HG03039 (cell line): Measurements from ENCODE around the gene TEKT4.
A peak's percentile ranks its signal among the peaks of the same experiment; 100 is the strongest.
"Not testable (repeated sequence)": the region's sequence is repeated elsewhere in the genome, so short reads cannot be mapped to it uniquely, and the experiment has no call there.

ENCODE experiments used
- ATAC-seq: cut with Tn5 transposase; IDR thresholded peaks from one replicate; pipeline ENCODE4 v1.9.1; 2021; ENCODE audit warnings: mild to moderate bottlenecking, moderate library complexity; ENCODE audit not compliant: unreplicated experiment

The TEKT4 gene, protein sequence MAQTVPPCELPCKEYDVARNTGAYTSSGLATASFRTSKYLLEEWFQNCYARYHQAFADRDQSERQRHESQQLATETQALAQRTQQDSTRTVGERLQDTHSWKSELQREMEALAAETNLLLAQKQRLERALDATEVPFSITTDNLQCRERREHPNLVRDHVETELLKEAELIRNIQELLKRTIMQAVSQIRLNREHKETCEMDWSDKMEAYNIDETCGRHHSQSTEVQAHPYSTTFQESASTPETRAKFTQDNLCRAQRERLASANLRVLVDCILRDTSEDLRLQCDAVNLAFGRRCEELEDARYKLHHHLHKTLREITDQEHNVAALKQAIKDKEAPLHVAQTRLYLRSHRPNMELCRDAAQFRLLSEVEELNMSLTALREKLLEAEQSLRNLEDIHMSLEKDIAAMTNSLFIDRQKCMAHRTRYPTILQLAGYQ

DNA sequence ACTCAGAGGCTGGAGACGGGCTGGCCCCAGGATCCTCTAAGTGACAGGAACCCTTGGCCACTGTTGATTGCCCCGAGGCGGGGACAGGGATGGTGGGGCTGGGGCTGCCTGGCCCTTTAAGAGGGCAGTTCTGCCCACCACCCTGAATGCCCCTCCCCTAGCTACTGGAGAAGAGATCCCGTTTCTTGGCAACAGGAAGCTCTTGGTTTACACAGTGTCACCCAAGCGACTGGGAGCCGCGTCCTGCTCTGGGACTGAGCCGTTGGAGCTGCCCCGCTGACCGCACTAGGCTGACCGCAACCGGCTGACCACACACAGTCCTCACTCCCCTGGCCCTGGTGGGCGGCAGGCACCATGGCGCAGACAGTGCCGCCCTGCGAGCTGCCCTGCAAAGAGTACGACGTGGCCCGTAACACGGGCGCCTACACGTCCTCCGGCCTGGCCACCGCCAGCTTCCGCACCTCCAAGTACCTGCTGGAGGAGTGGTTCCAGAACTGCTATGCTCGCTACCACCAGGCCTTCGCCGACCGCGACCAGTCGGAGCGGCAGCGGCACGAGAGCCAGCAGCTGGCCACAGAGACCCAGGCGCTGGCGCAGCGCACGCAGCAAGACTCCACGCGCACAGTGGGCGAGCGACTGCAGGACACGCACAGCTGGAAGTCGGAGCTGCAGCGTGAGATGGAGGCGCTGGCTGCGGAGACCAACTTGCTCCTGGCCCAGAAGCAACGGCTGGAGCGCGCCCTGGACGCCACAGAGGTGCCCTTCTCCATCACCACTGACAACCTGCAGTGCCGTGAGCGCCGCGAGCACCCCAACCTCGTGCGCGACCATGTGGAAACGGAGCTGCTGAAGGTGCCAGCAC is at the start of gene TEKT4:
TEKT4 (plus strand) TSS at position 205 of the 862 bp plus-strand sequence; CDS start at position 355, 150 bp downstream.
- no peak for ATAC-seq

DNA sequence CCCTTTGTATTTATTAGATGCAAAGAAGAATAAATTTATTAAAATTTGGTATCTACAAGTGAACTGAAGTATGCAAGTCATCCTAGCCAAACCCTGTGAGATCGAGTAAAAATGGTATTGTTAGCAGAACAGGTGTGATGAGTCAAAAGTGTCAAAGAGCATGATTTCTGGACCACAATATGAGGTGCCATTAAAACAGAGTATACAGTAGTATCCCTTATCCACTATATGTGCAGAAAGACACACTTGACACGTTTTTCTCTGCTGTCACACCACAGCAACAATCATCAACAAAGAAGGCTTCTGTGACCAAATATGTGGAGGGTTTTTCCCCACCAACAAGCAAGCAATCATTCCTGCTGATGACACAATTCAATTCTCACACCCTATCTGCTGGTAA is 32.0 kb upstream of the TEKT4 start:
- not testable (repeated sequence) for ATAC-seq

DNA sequence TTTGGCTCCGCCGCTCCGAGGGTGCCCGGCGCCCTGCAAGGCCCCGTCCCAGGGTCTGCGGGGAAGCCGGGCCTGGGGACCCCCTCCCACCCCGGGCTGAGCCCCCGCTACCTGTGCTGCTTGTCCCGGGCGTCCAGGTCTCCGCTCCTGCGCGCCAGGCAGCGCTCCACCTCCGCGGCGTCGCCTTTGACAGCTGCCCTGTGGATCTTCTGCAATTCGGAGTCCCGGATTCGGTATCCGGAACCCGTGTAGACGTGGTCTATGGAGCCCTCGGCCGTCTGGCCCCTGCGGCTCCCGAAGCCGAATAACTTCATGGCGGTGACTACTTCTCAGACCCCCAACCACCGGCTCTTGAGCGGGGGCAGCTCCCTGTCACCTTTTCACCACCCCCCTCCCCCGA is 14.4 kb upstream of the TEKT4 start:
- not testable (repeated sequence) for ATAC-seq

DNA sequence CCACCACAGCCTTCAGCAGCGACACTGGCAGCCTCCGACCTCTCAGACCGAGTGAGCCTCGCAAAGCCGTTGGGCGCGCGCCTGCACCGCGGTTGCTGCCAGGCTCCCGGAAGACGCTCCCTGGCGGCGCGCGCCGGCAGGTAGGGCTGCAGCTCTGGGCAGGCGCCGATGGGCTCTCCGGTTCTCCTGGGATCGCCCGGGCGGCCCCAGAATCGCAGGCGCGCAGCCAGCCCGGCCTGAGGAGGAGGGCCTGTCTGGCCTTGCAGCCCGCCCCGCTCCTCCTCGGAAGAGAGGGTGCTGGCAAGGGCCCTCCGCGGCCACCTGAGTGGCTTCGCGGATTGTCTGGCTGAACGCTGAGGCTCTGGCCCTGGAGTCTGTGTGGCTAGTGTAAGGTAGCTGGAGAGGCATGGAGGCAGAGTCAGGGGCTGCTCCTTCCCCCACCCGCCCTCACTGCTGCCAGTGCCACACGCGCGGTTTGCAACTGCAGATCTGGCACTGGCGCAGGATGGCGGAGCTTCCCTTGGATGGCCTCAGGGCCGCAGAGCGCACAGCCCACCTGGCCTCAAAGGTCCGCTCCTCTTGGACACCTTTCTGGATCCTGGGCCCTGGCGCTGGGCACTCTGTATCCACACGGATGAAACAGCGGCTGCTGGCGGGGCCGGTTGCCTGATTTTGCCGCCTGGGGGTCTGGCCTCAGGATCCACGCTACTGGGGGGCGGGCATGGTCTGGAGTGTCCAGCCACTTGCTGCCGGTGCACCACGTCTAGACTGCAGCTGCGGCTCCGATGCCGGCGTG is 13.7 kb upstream of the TEKT4 start:
- not testable (repeated sequence) for ATAC-seq

DNA sequence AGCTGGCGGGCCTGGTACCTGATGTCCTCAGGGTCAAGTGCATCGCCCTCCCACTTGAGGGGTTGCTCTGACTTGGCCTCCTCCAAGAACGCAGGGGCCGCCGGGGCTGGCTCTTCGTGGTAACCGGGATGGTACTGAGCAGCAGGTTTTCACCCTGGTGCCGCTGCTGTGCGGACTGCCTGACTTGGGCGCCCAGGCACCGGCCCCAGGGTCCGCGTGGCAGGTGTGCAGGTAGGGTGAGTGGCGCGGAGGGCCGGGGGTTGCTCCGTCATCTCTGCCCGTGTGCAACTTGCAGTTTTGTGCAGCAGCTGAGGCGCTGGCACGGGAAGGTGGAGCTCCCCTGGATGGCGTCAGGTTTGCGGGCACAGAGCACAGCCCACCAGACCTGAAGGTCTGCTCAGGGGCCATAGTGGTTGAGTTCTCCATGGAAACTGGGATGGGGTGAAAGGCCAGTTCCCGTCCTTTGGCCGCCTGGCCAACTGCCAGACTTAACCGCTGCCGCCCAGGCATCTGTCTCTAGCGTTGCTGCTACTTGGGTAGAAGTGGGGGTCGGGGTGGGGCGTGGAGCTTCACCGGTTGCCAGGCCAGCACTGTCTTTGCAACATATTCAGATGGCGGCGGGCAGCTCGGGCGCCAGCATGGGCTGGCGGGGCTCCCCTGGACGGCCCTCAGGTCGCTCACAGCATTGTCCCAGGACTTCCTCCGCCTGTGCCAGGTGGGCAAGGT is 12.9 kb upstream of the TEKT4 start:
- not testable (repeated sequence) for ATAC-seq

DNA sequence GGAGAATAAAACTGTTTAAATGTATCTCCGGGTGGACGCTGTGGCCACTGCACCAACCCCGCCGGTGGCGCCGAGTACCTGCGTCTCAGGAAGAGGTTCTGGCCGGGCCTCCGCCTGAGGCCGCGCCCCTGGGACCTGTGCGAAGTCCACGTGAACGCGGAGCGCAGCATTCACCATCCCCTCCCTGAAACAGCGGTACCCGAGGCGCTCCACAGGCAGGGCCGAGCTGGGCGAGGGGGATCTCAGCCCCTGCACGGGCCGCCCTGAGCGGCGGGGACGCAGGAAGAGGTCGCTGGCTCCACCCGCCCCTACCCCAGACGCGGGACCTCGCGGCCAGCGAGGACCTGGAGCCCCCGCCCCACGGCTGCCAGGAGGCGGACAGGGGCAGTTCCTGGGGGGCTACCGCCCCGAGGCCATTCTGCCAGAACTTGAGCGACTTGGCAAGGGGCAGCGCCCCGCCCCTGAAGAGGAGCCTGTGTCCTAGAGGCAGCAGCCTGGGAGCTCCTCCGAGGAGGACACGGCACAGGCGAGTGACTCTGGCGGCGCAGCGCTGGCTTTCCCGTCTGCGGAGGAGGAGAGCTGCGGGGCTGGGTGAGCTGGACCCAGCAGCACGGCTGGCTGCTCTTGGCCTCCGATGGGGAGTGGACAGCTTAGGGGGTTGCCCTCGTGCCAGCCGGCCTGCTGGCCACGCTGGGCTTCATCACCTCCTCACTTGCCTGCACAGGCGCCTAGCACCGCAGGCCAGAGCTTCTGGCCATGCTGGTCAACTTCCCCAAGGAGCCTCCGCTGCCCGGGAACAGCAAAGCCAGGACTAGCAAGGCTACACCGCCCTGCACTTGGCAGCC is 9.7 kb upstream of the TEKT4 start:
- ATAC-seq, result no peak

DNA sequence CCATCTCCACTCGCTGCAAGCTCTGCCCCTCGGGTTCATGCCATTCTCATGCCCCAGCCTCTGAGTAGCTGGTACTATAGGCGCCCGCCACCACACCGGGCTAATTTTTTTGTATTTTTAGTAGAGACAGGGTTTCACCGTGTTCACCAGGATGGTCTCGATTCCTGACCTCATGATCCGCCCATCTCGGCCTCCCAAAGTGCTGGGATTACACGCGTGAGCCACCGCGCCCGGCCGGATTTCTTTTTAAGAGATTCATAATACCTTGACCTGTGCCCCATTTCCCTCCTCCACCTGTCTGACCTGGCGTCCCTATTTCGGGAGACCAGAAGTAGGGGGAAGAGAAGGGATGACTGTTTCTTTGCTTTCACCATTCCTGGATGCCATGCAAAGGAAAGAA is 8.3 kb upstream of the TEKT4 start:
- ATAC-seq, result not testable (repeated sequence)

DNA sequence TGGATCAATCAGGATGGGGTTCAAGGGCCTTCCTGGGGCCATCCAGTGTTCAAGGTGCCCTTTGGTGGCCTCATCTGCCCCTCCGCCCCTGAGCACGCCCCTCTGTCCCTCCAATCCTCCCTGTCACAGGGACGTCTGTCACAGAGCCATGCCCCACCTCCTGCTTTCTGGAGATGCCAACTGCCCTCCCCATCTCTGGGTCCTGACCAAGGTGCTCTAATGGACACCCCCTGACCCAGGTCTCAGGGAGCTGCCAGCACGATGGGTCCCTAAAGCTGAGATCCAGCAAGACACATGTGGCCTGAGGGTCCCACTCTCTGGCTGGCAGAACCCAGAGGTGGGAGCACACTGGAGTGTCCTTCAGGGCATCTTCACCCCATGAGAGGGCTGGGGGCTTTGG is 2.1 kb upstream of the TEKT4 start:
- no peak for ATAC-seq

DNA sequence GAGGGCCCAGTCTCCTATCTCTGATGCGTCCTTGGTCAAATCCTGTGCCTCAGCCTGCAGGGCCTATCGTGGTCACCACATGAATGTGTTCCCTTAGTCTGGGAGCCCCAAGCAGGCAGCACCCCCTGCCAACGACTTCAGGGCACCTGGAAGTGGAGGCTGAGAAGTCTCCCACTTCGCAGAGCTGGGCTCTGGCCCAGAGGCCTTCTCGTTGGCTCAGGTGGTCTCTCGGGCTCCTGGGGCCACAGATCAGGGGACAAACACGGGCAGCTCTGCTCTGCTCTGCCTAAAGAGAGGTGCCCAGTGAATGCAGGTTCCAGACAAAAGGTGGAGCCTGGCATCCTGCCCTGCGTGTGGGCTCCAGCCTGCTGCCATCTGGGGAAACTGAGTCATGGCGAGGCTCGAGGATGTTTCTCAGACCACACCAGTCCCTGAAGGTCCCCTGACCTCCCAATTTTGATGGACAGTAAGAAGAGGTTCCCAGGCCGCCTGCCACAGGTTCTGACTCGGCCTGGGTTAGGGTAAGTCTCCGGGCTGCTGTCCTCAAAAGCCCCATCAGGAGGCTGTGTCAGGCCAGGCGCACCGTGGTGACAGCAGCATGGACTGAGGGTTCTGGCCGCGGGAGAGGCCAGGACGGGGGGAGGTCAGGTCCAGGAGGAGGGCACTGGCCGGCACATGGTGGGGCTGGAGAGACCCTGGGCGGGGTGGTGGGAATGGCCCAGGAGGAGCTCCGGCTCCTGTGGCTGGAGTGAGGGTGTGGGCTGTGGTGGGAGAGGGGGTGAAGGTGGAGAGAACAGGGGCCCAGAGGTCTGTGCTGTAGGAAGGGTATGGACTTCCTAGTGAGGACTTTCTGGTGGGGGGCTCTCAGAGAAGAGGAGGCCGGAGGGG is 1.4 kb upstream of the TEKT4 start:
- ATAC-seq, result no peak

DNA sequence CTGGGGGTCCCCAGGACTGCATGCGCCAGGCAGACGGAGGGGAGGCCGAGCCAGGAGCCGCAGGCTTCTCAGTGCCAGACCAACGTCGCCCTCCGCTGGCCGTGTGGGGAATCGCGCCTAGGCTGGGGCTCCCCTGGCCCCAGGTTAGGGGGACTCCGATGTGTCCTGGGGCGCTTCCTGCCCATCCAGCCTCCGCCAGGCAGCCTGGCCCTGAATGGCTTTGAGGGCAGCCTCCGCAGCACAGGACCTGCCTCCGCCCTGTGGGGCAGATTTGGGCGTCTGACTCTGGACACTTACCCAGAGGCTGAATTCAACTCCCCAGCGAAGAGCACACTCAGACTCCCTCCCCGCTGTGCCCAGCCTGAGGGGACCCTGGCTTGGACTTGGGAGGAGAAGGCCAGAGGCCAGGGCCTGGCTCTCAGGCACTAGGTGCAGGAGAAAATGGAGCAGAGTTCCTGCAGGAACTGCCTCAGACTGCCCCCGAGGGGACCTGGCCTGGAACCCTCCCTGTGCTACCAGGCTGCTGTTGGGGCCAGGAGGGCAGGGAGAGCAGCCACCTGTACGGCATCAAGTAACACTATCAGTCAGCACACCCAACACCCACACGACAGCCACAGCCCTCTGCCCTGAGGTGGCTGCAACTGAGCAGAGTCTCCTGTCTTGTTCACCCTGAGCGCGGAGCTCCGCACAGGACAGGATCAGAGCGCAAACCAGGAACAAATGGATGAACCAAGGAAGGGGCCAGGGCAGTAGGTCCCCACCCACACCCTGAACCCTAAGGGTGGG is 597 bp upstream of the TEKT4 start:
- no peak for ATAC-seq

DNA sequence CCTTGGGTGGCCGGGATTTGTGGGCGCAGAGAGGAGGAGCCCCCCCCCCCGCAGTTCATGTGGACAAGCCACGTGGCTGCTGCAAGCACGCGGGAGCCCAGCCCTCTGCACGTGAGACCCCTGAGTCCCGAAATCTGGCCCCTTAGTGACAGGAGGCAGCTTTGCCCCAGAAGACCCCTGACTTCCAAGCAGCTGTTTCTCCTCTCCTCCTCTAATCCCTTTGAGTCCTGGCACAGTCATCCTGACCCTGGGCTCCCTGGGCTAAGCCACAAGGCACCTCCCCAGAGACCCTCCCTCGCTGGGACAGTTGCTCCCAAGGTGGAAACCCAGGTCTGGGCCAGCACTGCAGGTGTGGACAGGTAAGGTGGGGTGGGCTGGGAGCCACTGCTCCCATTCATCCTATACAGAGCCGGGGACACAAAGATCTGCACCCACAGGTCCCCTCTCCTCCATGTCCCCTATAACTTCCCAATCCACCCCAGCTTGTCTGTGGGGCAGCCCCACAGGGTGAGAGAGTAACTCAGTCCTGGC is 923 bp downstream of the TEKT4 start:
- no peak for ATAC-seq

DNA sequence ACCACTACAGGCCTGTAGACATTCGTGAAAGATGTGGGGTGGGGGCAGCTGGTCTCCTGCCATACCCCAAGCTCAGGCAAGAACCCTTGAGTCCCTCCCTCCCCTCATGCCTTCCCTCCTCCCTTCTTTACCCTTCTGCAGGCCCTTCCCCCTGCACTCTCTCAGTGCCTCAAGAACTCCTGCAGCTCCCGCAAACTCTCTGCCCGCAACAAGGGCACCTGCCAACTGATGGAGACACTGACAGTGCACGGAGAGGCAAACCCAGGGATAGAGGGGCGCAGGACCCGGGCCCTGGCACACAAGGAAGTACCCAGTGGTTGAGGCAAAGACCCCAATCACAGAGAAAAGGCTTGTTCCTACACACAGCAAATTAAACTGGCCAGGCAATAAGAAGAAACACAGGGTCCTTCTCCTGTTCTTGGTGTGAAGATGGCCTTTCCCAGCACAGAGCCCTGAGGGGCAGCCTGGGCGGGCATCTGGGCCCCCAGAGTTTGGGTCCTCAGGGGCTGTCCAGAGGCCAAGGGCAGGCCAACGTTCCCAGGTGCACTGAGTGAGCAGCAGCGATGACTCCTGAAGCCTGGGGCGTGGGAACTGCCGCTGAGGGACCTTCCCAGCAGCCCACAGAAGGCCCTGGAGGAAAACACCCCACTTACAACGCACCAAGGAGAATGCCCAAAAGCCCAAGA is 1.6 kb downstream of the TEKT4 start:
- ATAC-seq, result no peak

DNA sequence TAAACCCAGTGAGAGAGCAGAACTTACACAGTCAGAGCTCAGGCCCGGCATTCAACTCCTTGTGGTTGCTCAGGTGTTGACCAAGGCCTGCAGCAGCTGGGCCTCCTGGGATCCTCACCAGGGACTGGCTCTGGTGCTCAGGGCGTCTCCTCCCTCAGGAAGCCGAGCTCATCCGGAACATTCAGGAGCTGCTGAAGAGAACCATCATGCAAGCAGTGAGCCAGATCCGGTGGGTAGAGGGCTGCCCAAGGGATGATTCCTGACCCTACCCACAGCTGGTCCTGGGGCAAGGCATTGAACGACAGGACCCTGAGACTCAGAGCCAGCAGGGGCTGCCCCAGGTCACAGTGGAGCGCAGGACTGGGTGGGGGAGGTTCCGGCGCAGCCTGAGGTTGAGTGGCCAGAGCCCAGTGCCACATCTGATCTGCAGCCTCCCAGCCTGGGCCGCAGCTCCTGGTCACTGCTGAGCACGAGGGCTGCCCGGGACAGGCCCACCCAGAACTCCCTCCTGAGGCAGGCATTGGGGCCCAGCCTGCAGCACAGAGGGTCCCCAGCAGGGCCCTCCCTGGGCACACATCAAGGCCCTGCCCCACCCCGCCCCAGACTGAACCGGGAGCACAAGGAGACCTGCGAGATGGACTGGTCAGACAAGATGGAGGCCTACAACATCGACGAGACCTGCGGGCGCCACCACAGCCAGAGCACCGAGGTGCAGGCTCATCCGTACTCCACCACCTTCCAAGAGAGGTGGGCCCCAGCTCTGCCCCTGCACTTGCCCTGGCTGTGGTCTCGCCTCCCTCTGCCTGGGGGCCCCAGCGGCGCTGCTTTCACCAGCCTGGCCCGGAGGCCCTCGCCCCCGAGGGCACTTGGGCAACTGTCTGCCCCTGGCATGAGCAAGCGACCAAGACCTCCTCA is 2.4 kb downstream of the TEKT4 start:
- ATAC-seq, result no peak

DNA sequence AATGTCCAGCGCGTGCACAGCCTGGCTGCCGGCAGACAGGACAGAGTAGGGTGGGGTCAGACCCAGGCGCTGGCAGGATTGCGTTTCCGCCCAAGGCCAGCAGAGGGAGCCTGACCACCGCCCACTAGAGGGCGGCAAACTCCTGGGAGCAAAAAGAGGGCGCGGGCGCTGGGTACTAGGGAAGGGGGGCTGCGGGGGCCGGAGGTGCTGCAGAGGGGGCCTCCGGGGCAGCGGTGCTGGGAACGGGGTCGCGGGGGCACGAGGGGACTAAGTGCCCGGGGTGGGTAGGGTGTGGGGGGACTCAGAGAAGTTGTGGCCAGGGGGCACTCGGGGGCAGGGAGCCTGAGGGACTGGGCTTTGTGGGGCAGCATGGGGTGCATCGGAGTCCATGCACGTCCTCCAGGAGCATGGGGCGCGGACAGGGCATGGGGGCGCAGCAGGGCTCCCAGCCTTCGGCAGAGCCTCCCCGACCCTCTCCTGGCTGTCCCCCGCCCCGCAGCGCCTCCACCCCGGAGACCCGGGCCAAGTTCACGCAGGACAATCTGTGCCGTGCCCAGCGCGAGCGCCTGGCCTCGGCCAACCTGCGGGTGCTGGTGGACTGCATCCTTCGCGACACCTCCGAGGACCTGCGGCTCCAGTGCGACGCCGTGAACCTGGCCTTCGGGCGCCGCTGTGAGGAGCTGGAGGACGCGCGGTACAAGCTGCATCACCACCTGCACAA is 3.2 kb downstream of the TEKT4 start:
- peak; percentile 81 for ATAC-seq
